Activated T-cell treated with anti-CD3 and anti-CD28 coated beads for 24 hours (primary cell): ENCODE results near the gene JAG2.

Experiments
- DNase-seq: peaks from one replicate; pipeline ENCODE4 v3.0.0-alpha.2; 2020; ENCODE audit warnings: low read depth

JAG2 gene

GRCh38 chr14:105182296-105183020 is 13.9 kb upstream of the JAG2 start:
- no peak for DNase-seq

DNA sequence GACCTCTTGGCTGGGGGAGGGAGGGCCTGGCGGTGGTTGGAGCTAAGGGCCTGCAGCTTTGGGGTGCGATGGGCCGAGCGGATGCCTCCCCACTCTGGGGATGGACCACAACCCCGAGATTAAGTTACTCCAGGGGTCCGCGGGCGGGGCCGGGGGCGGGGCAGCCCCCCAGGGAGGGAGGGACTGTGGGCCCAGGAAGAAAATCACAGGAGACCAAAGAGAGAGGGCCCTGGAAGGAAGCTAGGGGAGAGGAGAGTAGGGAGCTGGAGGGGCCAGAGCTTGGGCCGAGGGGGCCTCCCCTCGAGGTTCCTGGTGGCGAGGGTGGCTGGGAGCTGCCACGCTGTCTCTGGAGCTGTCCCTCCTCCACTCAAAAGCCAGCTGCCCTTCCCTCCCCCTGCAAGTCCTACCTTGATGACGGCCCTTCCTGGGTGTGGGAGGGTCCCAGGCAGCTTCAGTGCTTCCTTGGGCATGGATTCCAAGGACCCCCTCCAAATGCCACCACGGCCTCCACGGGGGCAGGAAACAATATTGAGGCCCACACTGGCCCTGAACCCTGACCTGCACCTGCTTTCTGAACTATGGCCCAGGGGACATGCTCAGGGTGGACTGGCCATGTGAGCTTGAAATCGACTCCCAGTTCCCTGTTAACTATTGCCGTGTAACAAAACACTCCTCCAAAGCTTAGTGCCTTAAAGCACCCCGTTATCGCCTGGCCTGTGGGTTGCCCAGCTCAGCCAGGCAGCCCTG is 13.1 kb upstream of the JAG2 start:
- no peak for DNase-seq

GRCh38 chr14:105180592-105181548 is 12.3 kb upstream of the JAG2 start, which contains the start of gene NUDT14:
TSS of gene NUDT14 (minus strand) at chr14:105181312. CDS start at chr14:105181209, 103 bp downstream.
- DNase-seq = peak; percentile 80

GRCh38 chr14:105179191-105179590 is 10.6 kb upstream of the JAG2 start:
- no peak for DNase-seq

DNA sequence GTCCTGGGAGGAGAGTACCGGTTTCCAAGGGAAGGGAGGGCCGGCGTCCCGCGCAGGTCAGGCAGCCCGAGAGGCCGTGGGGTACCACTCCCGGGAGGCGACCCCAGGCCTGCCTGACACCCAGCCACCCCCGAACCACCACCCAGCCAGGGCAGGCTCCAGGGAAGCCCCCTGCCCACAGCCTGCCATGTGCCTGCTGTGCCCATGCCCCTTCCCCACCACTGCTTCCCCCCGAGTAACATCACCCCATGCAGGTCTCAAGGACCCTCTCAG is 10.2 kb upstream of the JAG2 start:
- DNase-seq = no peak

DNA sequence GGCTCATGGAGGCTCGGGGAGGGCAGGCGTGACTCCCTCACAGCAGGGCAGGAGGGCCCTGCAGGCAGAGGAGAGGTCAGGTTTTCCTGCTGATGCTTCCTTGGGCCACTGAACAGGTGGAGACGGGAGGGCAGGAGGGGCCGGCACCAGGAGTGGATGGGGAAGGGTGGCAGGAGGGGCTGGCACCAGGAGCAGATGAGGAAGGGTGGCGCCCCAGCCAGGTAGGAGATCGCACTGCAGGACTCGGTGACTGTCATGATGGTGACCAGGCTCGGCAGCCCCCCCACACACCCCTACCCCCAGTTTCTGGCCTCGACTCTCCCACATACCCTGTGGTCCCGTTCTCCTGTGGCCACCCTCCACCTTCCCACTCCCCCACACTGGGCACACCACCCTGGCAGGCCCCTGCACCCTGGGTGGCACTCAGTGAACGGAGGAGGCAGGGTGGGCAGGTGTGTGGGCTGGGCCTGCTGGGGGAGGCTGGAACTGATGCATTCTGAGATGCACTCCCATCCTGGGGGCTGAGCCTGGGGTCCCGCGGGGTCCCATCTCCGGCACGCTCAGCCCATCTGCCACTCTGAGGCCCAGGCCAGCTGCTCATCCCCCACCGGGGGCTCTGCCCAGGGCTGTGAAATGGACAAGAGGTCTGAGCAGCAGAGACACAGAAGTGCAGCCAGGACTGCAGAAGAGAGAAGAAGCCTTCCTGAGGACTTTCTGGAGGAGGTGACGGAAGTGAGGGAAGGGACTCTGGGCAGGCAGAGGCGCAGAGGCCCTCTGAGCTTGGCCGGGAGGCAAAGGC is 9.7 kb upstream of the JAG2 start:
- DNase-seq = no peak

DNA sequence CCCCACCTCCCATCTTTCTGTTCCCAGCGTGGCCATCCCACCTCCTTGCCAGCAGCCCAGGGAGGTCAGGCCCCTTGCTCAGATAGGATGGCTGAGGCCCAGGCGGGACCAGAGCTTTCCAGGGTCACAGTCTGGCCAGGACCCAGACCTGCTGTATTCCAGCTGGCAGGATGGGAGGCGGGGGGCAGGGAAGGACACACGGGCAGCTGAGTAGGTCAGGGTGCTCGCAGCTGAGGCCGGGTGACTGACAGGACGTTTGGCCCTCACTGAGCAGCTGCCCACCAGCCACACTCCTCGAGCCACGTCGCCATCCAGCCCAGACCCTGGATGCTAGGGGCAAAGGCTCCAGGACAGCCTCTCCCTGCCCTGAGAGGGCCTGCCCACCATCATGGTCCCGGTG is 8.5 kb upstream of the JAG2 start:
- no peak for DNase-seq

- DNase-seq = no peak
These were observed 7.9 kb upstream of the JAG2 start for GRCh38 chr14:105176513-105176912.

GRCh38 chr14:105173901-105174894 is 5.6 kb upstream of the JAG2 start:
- no peak for DNase-seq

DNA sequence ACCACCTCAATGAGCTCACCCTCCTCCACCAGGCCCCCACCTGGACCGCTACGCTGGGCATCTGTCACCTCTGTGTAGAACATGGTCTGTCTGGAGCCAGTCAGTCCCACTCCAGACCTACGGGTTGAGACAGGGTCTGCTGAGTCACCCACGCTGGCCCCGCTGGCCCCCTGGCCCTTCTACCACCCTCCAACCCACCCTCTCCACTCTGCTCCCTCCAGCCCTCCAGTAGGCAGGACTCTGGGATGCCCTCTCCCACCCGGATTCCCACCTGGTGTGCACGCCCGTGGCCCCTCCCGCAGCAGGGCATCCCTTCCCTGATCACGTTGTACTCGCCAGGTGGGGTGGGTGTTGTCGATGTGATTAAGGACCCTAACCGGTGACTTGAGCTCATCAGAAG is 4.6 kb upstream of the JAG2 start:
- DNase-seq = no peak

- no peak for DNase-seq
These were observed 3.9 kb upstream of the JAG2 start for GRCh38 chr14:105172476-105172875.

GRCh38 chr14:105171004-105171673 is 2.6 kb upstream of the JAG2 start:
- DNase-seq = no peak

DNA sequence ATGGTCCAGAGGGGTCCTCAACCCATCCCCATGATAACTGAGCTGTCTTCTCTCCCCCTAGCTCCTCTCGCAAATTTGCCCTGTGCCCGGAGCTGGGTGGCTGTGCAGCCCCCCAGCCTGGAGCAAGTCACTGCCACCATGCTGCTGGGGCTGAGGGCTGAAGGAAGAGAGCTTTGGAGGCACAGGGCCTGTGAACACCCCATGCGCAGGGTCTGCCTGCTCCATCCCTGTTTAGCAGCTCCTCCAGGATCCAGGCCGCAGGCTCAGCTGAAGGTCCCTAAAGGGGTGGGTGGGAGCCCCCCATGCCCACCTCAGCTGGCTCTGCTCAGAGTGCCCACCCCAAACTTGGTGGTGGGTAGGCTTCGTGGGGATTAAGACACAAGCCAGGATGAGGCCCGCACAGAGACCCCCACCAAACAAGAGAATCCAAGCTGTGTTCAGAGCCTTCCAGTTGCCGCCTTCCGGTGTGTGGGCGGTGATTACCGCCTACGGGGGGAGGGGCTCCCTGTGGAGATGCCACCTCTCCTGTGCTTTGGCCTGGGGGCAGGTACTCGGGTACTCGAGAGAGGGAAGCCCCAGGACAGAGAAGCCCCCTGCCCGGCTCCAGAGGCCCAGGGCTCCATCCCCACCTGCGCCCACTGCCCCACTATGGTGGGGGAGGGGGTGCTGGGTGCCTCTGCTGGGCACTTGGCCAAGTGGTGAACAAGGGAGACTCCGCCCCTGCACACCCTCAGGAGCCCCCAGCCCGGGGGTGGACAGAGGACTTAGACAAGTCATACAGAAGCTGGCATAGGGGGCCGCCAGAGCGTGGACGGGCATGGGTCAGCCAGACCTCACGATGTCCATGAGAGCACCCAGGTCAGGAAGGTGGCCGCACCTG is 1.4 kb upstream of the JAG2 start:
- no peak for DNase-seq

- no peak for DNase-seq
These were observed 467 bp upstream of the JAG2 start for GRCh38 chr14:105168979-105169507.

- DNase-seq = no peak
These were observed 519 bp downstream of the JAG2 start for GRCh38 chr14:105168093-105168420.

- no peak for DNase-seq
These were observed 1.1 kb downstream of the JAG2 start for GRCh38 chr14:105167303-105168092.

DNA sequence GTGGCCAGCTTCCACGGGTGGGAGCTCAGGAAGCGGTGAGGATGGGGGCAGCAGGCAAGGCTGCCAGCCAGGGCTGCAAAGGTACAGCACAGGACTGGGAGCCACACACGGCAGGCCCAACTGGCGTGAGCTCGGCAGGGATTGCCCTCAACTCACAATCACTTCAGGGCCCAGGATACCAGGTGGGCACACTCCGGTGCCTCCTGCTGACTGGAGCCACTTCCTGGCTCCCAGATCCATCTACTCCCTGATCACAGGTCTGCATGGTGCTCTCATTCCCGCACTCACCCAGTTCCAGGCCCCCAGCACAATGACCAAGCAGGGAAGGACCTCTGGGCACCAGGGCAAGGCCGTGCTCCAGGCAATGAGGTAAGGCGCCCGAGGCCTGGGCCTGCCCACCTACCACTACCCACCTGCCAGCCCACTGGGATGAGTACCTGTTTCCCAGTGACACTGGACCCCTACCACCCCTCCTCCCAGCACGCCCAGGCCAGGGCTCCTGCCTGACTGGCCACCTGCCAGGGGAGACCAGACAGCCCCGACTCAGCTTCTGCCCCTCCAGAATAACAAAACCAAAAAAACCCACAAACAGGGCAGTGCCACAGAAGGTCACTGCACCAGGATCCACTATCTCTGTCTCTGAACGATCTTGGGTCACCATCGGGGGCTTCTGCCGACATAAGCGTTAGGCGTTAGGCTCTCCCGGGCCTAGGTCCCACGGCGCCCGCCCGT is 1.8 kb downstream of the JAG2 start:
- no peak for DNase-seq
